IMR-90 (cell line): ENCODE data around the gene TASP1. TPM values are rescaled to one million over a fixed set of nuclear protein-coding genes. Genes with fewer than 3 reads are reported as not detected.

Source experiments
- ATAC-seq: fragments of 200-7000 bp; cut with Tn5 transposase; 2 replicates; pipeline ENCODE4 v1.9.1; 2020; ENCODE audit warnings: low read depth, mild to moderate bottlenecking, moderate library complexity
- BruUV-seq: library from RNA; stranded (reverse); fragments of 400-500 nt; replicated peaks from 2 replicates; lab custom pipeline; 2021; lab: Mats Ljungman, UMichigan
- CTCF ChIA-PET: fragments of 300-600 bp; formaldehyde crosslinking; extraction: SDS; loops from one replicate; lab custom pipeline; 2021; ENCODE audit warnings: antibody characterized with exemption; lab: Yijun Ruan, JAX
- POLR2A ChIA-PET: fragments of 300-600 bp; sonication (Branson Sonifier 250); formaldehyde crosslinking; loops from one replicate; lab custom pipeline; 2022; ENCODE audit warnings: antibody characterized with exemption; ENCODE audit not compliant: unreplicated experiment; lab: Charles Lee
- DNase-seq: peaks from one replicate; pipeline ENCODE4 v3.0.0; 2013
- H2AFZ ChIP-seq: replicated peaks from 2 replicates; pipeline ENCODE3; 2013; ENCODE audit warnings: low read length, mild to moderate bottlenecking; ENCODE audit not compliant: poor library complexity
- H2AK5ac ChIP-seq: 2 replicates; pipeline ENCODE4 v1.6.1; 2013; ENCODE audit warnings: low read depth, low read length, inconsistent platforms
- H2AK9ac ChIP-seq: replicated peaks from 2 replicates; pipeline ENCODE3; 2013; ENCODE audit warnings: mild to moderate bottlenecking, low read depth, low read length, moderate library complexity; ENCODE audit not compliant: poor library complexity
- H2BK120ac ChIP-seq: 2 replicates; pipeline ENCODE4 v1.6.1; 2013; ENCODE audit warnings: low read depth, low read length, inconsistent platforms
- H2BK15ac ChIP-seq: 3 replicates; pipeline ENCODE4 v1.6.1; 2013; ENCODE audit warnings: low read depth, low read length, inconsistent platforms
- H2BK20ac ChIP-seq: 2 replicates; pipeline ENCODE4 v1.6.1; 2013; ENCODE audit warnings: low read depth, mild to moderate bottlenecking, inconsistent platforms, low read length, moderate library complexity
- H2BK5ac ChIP-seq: 2 replicates; pipeline ENCODE4 v1.6.1; 2013; ENCODE audit warnings: mild to moderate bottlenecking, low read depth, low read length, inconsistent platforms; ENCODE audit not compliant: poor library complexity, severe bottlenecking
- H3K14ac ChIP-seq: replicated peaks from 2 replicates; pipeline ENCODE4 v1.6.1; 2013; ENCODE audit warnings: low read depth, low read length, inconsistent platforms
- H3K18ac ChIP-seq: 2 replicates; pipeline ENCODE4 v1.6.1; 2013; ENCODE audit warnings: low read depth, low read length, control low read depth
- H3K23ac ChIP-seq: 2 replicates; pipeline ENCODE4 v1.6.1; 2013; ENCODE audit warnings: low read depth, low read length, inconsistent platforms
- H3K27ac ChIP-seq: 2 replicates; pipeline ENCODE4 v1.5.1; 2013; ENCODE audit warnings: mild to moderate bottlenecking, control low read depth, low read length; ENCODE audit not compliant: insufficient read depth
- H3K27me3 ChIP-seq: 2 replicates; pipeline ENCODE4 v1.6.1; 2013; ENCODE audit warnings: low read length; ENCODE audit not compliant: control insufficient read depth, insufficient read depth
- H3K36me3 ChIP-seq: 2 replicates; pipeline ENCODE4 v1.6.1; 2013; ENCODE audit warnings: low read length, mixed read lengths; ENCODE audit not compliant: control insufficient read depth, insufficient read depth
- H3K4ac ChIP-seq: 2 replicates; pipeline ENCODE4 v1.6.1; 2013; ENCODE audit warnings: low read depth, low read length, inconsistent platforms
- H3K4me1 ChIP-seq: 2 replicates; pipeline ENCODE4 v1.6.1; 2013; ENCODE audit warnings: low read length, mixed read lengths; ENCODE audit not compliant: control insufficient read depth, insufficient read depth
- H3K4me2 ChIP-seq: 2 replicates; pipeline ENCODE4 v1.6.1; 2013; ENCODE audit warnings: low read depth, mild to moderate bottlenecking, control low read depth, low read length, moderate library complexity
- H3K4me3 ChIP-seq: 2 replicates; pipeline ENCODE4 v1.5.1; 2013; ENCODE audit warnings: low read depth, mild to moderate bottlenecking, control low read depth, low read length, moderate library complexity; ENCODE audit not compliant: insufficient read depth
- H3K56ac ChIP-seq: 2 replicates; pipeline ENCODE4 v1.6.1; 2013; ENCODE audit warnings: low read length, inconsistent platforms; ENCODE audit not compliant: insufficient read depth; ENCODE audit errors: extremely low read depth
- H3K79me1 ChIP-seq, 2 experiments: 2 replicates each; pipeline ENCODE4 v1.6.1; 2013; ENCODE audit warnings: low read length in 2 of 2, inconsistent platforms in 1 of 2, low read depth in 1 of 2
- H3K9ac ChIP-seq: 2 replicates; pipeline ENCODE4 v1.6.1; 2013; ENCODE audit warnings: low read depth, low read length, control low read depth
- H3K9me1 ChIP-seq: 2 replicates; pipeline ENCODE4 v1.6.1; 2013; ENCODE audit warnings: low read length, inconsistent platforms; ENCODE audit not compliant: insufficient read depth
- H3K9me3 ChIP-seq: 2 replicates; pipeline ENCODE4 v1.6.1; 2013; ENCODE audit warnings: low read length; ENCODE audit not compliant: control insufficient read depth, insufficient read depth
- H4K20me1 ChIP-seq: 2 replicates; pipeline ENCODE4 v1.6.1; 2013; ENCODE audit warnings: low read length, inconsistent platforms; ENCODE audit not compliant: insufficient read depth
- H4K5ac ChIP-seq: 2 replicates; pipeline ENCODE4 v1.6.1; 2013; ENCODE audit warnings: mild to moderate bottlenecking, low read depth, low read length, control low read depth
- H4K8ac ChIP-seq, 2 experiments: 2 replicates each; pipeline ENCODE4 v1.6.1; 2013; ENCODE audit warnings: low read depth in 2 of 2, low read length in 2 of 2, control low read depth in 1 of 2, inconsistent platforms in 1 of 2
- H4K91ac ChIP-seq: 2 replicates; pipeline ENCODE4 v1.6.1; 2013; ENCODE audit warnings: low read depth, low read length, inconsistent platforms; ENCODE audit not compliant: insufficient read depth
- BHLHE40 ChIP-seq: fragments of 150-350 bp; IDR thresholded peaks from 2 replicates; pipeline ENCODE4 v1.6.1; 2016; ENCODE audit warnings: mild to moderate bottlenecking, low read depth, low read length
- CEBPB ChIP-seq: IDR thresholded peaks from 2 replicates; pipeline ENCODE4 v1.6.1; 2012; ENCODE audit warnings: low read depth, low read length, improper control_type of control experiment
- CHD1 ChIP-seq: IDR thresholded peaks from 2 replicates; pipeline ENCODE4 v1.6.1; 2012; ENCODE audit warnings: low read depth, low read length, improper control_type of control experiment
- CTCF ChIP-seq: conservative IDR thresholded peaks from 2 replicates; pipeline ENCODE4 v1.5.1; 2012; ENCODE audit warnings: mild to moderate bottlenecking, low read depth, low read length, improper control_type of control experiment
- ELK1 ChIP-seq: fragments of 150-350 bp; IDR thresholded peaks from 2 replicates; pipeline ENCODE4 v1.6.1; 2016; ENCODE audit warnings: low read depth, mild to moderate bottlenecking, low read length, moderate library complexity, borderline replicate concordance
- FOS ChIP-seq: fragments of 150-350 bp; IDR thresholded peaks from 2 replicates; pipeline ENCODE4 v1.6.1; 2016; ENCODE audit warnings: low read depth, low read length
- MAFK ChIP-seq: IDR thresholded peaks from 2 replicates; pipeline ENCODE4 v1.6.1; 2012; ENCODE audit warnings: low read depth, low read length, improper control_type of control experiment
- MAZ ChIP-seq: IDR thresholded peaks from 2 replicates; pipeline ENCODE4 v1.6.1; 2012; ENCODE audit warnings: low read depth, mild to moderate bottlenecking, low read length, improper control_type of control experiment, moderate library complexity, borderline replicate concordance
- MXI1 ChIP-seq: IDR thresholded peaks from 2 replicates; pipeline ENCODE4 v1.6.1; 2012; ENCODE audit warnings: low read depth, mild to moderate bottlenecking, low read length, moderate library complexity, borderline replicate concordance
- NFE2L2 ChIP-seq: fragments of 150-350 bp; IDR thresholded peaks from 2 replicates; pipeline ENCODE4 v1.6.1; 2016; ENCODE audit warnings: low read depth, mild to moderate bottlenecking, low read length
- POLR2A ChIP-seq: IDR thresholded peaks from 2 replicates; pipeline ENCODE4 v1.6.1; 2012; ENCODE audit warnings: mild to moderate bottlenecking, low read depth, low read length
- RAD21 ChIP-seq: IDR thresholded peaks from 2 replicates; pipeline ENCODE4 v1.6.1; 2012; ENCODE audit warnings: low read length, improper control_type of control experiment
- RCOR1 ChIP-seq: IDR thresholded peaks from 2 replicates; pipeline ENCODE4 v1.6.1; 2012; ENCODE audit warnings: mild to moderate bottlenecking, low read length, improper control_type of control experiment; ENCODE audit not compliant: insufficient replicate concordance
- RFX5 ChIP-seq: IDR thresholded peaks from 2 replicates; pipeline ENCODE4 v1.8.0; 2012; ENCODE audit warnings: low read depth, mild to moderate bottlenecking, low read length, moderate library complexity
- SMC3 ChIP-seq: fragments of 150-350 bp; IDR thresholded peaks from 2 replicates; pipeline ENCODE4 v1.6.1; 2016; ENCODE audit warnings: low read depth, mild to moderate bottlenecking, antibody characterized with exemption, low read length, moderate library complexity
- USF2 ChIP-seq: fragments of 150-350 bp; IDR thresholded peaks from 2 replicates; pipeline ENCODE4 v1.6.1; 2017; ENCODE audit warnings: mild to moderate bottlenecking, antibody characterized with exemption, low read length, low read depth
- WGBS, 2 experiments: methylation state at CpG; one replicate each; pipeline versions ENCODE4 v1.1.5 to v1.1.7; 2013; ENCODE audit warnings: missing lambda C conversion rate in 2 of 2; ENCODE audit not compliant: insufficient read length in 1 of 2; ENCODE audit errors: extremely low coverage in 2 of 2; 5-methylcytosine and 5-hydroxymethylcytosine counted together
- dilution Hi-C: fragments of 300-500 bp; cut with HindIII; formaldehyde crosslinking; loops from one replicate; pipeline ENCODE4 v1.14.3; 2018; ENCODE audit warnings: low sequenced_read_pairs; ENCODE audit not compliant: unreplicated experiment
- in situ Hi-C: fragments of 300-500 bp; cut with MboI; formaldehyde crosslinking; loops from 3 replicates; pipeline ENCODE4 v1.14.3; 2019; ENCODE audit warnings: low sequenced_read_pairs, inconsistent platforms, mixed read lengths
- intact Hi-C: fragments of 100-400 bp; cut with micrococcal nuclease; formaldehyde crosslinking; loops from 2 replicates; pipeline ENCODE4 v1.10.0; 2022
- polyA plus RNA-seq, 3 experiments: library from polyadenylated mRNA; depleted of rRNA; stranded (reverse); fragments of >200 nt; gene quantifications; 2 replicates each; pipeline ENCODE4 v1.2.3, GENCODE V29; 2012; ENCODE audit warnings: low replicate concordance in 1 of 3
- total RNA-seq: library from RNA; depleted of rRNA; stranded (reverse); fragments of >200 nt; gene quantifications from 2 replicates; pipeline ENCODE4 v1.2.3, GENCODE V29; 2012

TASP1 gene
- total and polyA plus RNA-seq, 2 of the 4 experiments (the other 2 are of a cell fraction) = 3.9 to 7.9 TPM

- in situ Hi-C loops (no loop called here), dilution Hi-C loops (no loop called here), intact Hi-C loops (no loop called here)
- no peak overlapping the region for H3K23ac ChIP-seq
- no peak overlapping the region for H4K5ac ChIP-seq
- H4K91ac ChIP-seq = no peak overlapping the region
- H3K4me1 ChIP-seq = no peaks in the 10 kb centered on the region
- BruUV-seq = no TSS peak
- no peak overlapping the region for H2BK15ac ChIP-seq
- no peak overlapping the region for H2BK20ac ChIP-seq
- H3K56ac ChIP-seq = no peak overlapping the region
- WGBS, 2 experiments = 50% methylated on average over 2 of the region's 3 CpGs; no CpG with 5 or more reads in 1 of the 2 experiments
- ATAC-seq = no peak
- TF ChIP-seq RCOR1 (no peak), CTCF (no peak), CEBPB (no peak), MXI1 (no peak), RFX5 (no peak), NFE2L2 (no peak), MAFK (no peak), POLR2A (no peak), CHD1 (no peak), SMC3 (no peak), BHLHE40 (no peak), ELK1 (no peak), RAD21 (no peak), MAZ (no peak), FOS (no peak), USF2 (no peak)
- H3K4ac ChIP-seq = no peak overlapping the region
- DNase-seq = no peak
- no peaks in the 10 kb centered on the region for H4K20me1 ChIP-seq
- no peak overlapping the region for H4K8ac ChIP-seq
- no peak overlapping the region for H2BK120ac ChIP-seq
- H3K79me1 ChIP-seq = no peaks in the 10 kb centered on the region
- no peak overlapping the region for H2AK5ac ChIP-seq
- H3K27ac ChIP-seq = no peak overlapping the region
- no peaks in the 10 kb centered on the region for H3K9me1 ChIP-seq
- no peak overlapping the region for H3K9ac ChIP-seq
- H3K27me3 ChIP-seq = no peaks in the 10 kb centered on the region
- H3K18ac ChIP-seq = no peak overlapping the region
- no peak overlapping the region for H2BK5ac ChIP-seq
- H3K14ac ChIP-seq = no peak overlapping the region
- no peak overlapping the region for H3K4me3 ChIP-seq
- no peak overlapping the region for H2AK9ac ChIP-seq
- H3K4me2 ChIP-seq = no peak overlapping the region
- ChIA-PET POLR2A (no interaction called here), CTCF (interaction anchor here (0.6 kb wide), 1 partner anchor 40 kb away, joined by 3 read pairs; no protein-coding TSS in a partner anchor)
- no peak overlapping the region for H2AFZ ChIP-seq
- H3K36me3 ChIP-seq = no peaks in the 10 kb centered on the region
- peaks cover 3% of the 10 kb centered on the region; the same call in 1 of the 2 replicates for H3K9me3 ChIP-seq
Measured at GRCh38 chr20:13382786-13383185, 255.9 kb downstream of the TASP1 start.
